Colonic mucosa (tissue), 4 donors: ENCODE results near the gene GNPTAB. TPM values are rescaled to one million over a fixed set of nuclear protein-coding genes. Genes with fewer than 3 reads are reported as not detected.

Experiments used
- DNase-seq: peaks from one replicate; pipeline ENCODE4 v3.0.0-alpha.2; 2020
- H3K27ac ChIP-seq: fragments of 200-600 bp; one replicate; pipeline ENCODE4 v1.8.0; 2021
- H3K27me3 ChIP-seq: fragments of 200-600 bp; one replicate; pipeline ENCODE4 v1.8.0; 2021
- H3K36me3 ChIP-seq: fragments of 200-600 bp; one replicate; pipeline ENCODE4 v1.8.0; 2021
- H3K4me1 ChIP-seq: fragments of 200-600 bp; one replicate; pipeline ENCODE4 v1.8.0; 2021; ENCODE audit warnings: mild to moderate bottlenecking
- H3K4me3 ChIP-seq: fragments of 200-600 bp; one replicate; pipeline ENCODE4 v1.8.0; 2021
- H3K9ac ChIP-seq, 2 donors: one replicate each; pipeline ENCODE4 v1.7.0; 2013; ENCODE audit warnings: control low read depth in 2 of 2, low read depth in 2 of 2, low read length in 2 of 2
- H3K9me3 ChIP-seq: fragments of 200-600 bp; one replicate; pipeline ENCODE4 v1.8.0; 2021
- CTCF ChIP-seq: fragments of 200-600 bp; IDR thresholded peaks from one replicate; pipeline ENCODE4 v1.8.0; 2022; ENCODE audit warnings: antibody characterized with exemption, mild to moderate bottlenecking
- intact Hi-C: fragments of 100-400 bp; cut with DNase I; formaldehyde crosslinking; loops from one replicate; pipeline ENCODE4 v1.14.1; 2022
- total RNA-seq, 2 donors: library from RNA; stranded (reverse); fragmentation: NEBNext Ultra II Directional in 1 of 2; extraction: Animal tissue kit (Norgen Biotek cat#: 25700) in 1 of 2; gene quantifications; one replicate each; pipeline ENCODE4 v1.2.1, GENCODE V29; 2021
- donor health status: healthy.
- donor health status: DM: no; HTN: no; CAD: no.
- donor health status: DM: no; HTN: no; CAD: no.

GNPTAB gene
- total RNA-seq, 2 donors from 2014 or later: 49.1 to 103 TPM

DNA sequence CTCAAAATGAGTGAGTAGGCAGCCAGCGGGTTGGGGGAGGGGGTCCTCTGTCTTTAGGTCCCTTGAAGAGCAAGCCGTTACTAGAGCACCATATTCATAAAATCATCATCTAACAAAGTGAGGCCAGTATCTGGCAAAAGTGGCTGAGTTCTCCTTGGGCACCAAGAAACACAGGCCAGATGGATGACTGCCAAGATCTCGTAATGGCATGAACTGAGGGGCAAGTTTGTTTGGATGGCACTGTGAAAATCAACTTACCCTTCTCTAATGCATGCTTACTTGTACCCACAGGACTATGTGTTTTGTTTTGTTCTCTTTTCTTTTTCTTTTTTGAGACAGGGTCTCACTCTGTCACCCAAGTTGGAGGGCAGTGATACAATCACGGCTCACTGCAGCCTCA lies 41.6 kb downstream of the GNPTAB start:
- no peak overlapping the region for H3K4me3 ChIP-seq
- peaks cover 5% of the 10 kb centered on the region for H3K4me1 ChIP-seq
- no peaks in the 10 kb centered on the region for H3K36me3 ChIP-seq
- no peaks in the 10 kb centered on the region for H3K27me3 ChIP-seq
- TF ChIP-seq CTCF: no peak
- no peaks in the 10 kb centered on the region for H3K9me3 ChIP-seq
- intact Hi-C loops: no loop called here
- no peak for DNase-seq
- H3K27ac ChIP-seq: no peak overlapping the region
- H3K9ac ChIP-seq: no peak overlapping the region

DNA sequence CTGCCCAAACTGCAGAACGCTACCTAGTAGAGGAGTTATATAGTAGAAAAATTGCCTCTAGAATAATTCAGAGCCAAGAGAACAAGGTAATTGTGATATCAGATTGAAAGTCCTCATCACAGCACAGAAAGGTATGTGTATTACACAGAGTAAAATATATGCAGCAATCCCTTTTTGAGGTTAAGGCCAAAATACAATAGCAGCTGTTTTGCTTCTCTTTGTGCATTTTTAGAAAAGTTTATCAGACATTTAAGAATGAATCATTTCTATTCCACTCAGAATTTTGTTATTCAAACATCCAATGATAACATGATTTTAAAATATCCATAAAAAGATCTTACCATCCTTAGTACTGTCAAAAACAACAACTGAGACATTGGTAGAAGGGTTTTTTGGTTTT lies 45.1 kb downstream of the GNPTAB start:
- no peak for TF ChIP-seq CTCF
- Histone ChIP-seq H3K36me3 (no peaks in the 10 kb centered on the region), H3K4me1 (peaks cover 5% of the 10 kb centered on the region)

DNA sequence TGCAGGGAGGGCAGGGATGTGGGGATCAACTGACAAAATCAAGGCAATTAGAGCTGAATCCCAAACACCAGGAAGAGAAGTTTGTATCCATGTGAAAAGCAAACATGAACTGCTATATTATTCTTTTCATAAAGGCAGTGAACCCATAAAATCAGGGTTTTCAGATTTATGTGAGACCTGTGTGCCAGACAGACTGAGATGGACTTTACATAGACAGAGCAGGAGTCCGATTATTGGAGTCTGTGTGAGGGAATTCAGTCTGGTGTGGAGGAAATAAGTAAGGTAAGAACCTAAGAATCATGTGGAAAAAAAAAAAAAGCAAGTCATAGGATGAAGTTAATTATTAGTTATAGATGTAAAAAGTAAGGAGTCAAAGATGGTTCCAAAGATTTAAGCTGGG lies 46.4 kb downstream of the GNPTAB start:
- Histone ChIP-seq H3K9me3 (no peaks in the 10 kb centered on the region), H3K36me3 (no peaks in the 10 kb centered on the region), H3K4me3 (no peak overlapping the region), H3K4me1 (peaks cover 5% of the 10 kb centered on the region), H3K9ac (peak overlapping the region in 1 of 2 donors; percentile 38), H3K27ac (peak overlapping the region; percentile 69), H3K27me3 (no peaks in the 10 kb centered on the region)
- no peak for TF ChIP-seq CTCF
- intact Hi-C loops: no loop called here
- no peak for DNase-seq

More for the DNA sequence above, 45.1 kb downstream of the GNPTAB start:
- no peak for DNase-seq
- no peak overlapping the region for H3K4me3 ChIP-seq
- intact Hi-C loops: no loop called here
- no peaks in the 10 kb centered on the region for H3K9me3 ChIP-seq
- no peaks in the 10 kb centered on the region for H3K27me3 ChIP-seq
- no peak overlapping the region for H3K9ac ChIP-seq
- H3K27ac ChIP-seq: no peak overlapping the region

GRCh38 chr12:101783838-101784237 lies 46.9 kb downstream of the GNPTAB start:
- H3K9ac ChIP-seq: peak overlapping the region in 1 of 2 donors; percentile 38
- H3K4me3 ChIP-seq: no peak overlapping the region
- peaks cover 5% of the 10 kb centered on the region for H3K4me1 ChIP-seq
- intact Hi-C loops: no loop called here
- peak overlapping the region; percentile 69 for H3K27ac ChIP-seq
- H3K9me3 ChIP-seq: no peaks in the 10 kb centered on the region
- no peak for TF ChIP-seq CTCF
- no peaks in the 10 kb centered on the region for H3K36me3 ChIP-seq
- no peaks in the 10 kb centered on the region for H3K27me3 ChIP-seq
- no peak for DNase-seq

GRCh38 chr12:101783150-101783549 lies 47.6 kb downstream of the GNPTAB start:
- DNase-seq: no peak
- intact Hi-C loops: no loop called here
- Histone ChIP-seq H3K27me3 (no peaks in the 10 kb centered on the region), H3K4me3 (no peak overlapping the region), H3K36me3 (no peaks in the 10 kb centered on the region), H3K9me3 (no peaks in the 10 kb centered on the region), H3K9ac (peak overlapping the region in 1 of 2 donors; percentile 51), H3K4me1 (peaks cover 5% of the 10 kb centered on the region), H3K27ac (peak overlapping the region; percentile 69)
- no peak for TF ChIP-seq CTCF

DNA sequence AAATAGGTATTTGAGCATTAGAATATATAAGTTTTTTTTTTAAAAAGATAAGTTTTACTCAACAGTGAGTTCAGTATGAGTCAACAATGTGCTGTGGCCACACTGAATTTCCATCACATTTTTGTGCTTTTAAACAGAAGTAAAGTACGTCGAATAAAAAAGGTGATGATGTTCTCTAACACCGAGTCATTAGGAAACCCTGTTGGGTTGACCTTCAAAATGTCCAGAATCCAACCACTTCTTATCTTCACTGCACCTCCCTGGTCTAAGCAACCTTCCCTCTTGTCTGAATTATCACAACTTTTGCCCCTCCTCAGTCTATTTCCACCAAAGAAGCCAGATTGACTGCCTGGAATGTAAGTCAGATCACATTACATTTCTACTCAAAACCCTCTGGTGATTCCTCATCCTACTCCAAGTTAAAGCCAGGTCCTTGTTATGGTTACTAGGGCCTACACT lies 48.5 kb downstream of the GNPTAB start:
- no peak for TF ChIP-seq CTCF
- H3K36me3 ChIP-seq: no peaks in the 10 kb centered on the region
- intact Hi-C loops: no loop called here
- no peak for DNase-seq
- H3K9me3 ChIP-seq: no peaks in the 10 kb centered on the region
- H3K4me1 ChIP-seq: peaks cover 5% of the 10 kb centered on the region
- H3K9ac ChIP-seq: no peak overlapping the region
- H3K27me3 ChIP-seq: no peaks in the 10 kb centered on the region
- peak overlapping the region; percentile 69 for H3K27ac ChIP-seq
- no peak overlapping the region for H3K4me3 ChIP-seq
